HCT116 (cell line): ENCODE measurements around the gene CPNE8.

Experiments
- CEBPB ChIP-seq: IDR thresholded peaks from 2 replicates; pipeline ENCODE4 v1.6.1; 2012; ENCODE audit warnings: low read depth
- EGR1 ChIP-seq: IDR thresholded peaks from 2 replicates; pipeline ENCODE4 v1.6.1; 2012; ENCODE audit warnings: low read depth
- EZH2 ChIP-seq: fragments of 200-600 bp; sonication (generic); IDR thresholded peaks from 2 replicates; pipeline ENCODE4 v1.6.1; 2017; ENCODE audit warnings: antibody characterized with exemption, mixed run types
- EZH2phosphoT487 ChIP-seq: fragments of 200-600 bp; IDR thresholded peaks from 2 replicates; pipeline ENCODE4 v1.6.1; 2018; ENCODE audit warnings: antibody characterized with exemption, borderline replicate concordance
- POLR2A ChIP-seq: IDR thresholded peaks from 2 replicates; pipeline ENCODE4 v1.7.0; 2011; ENCODE audit warnings: borderline replicate concordance; ENCODE audit not compliant: insufficient read depth, insufficient read length; ENCODE audit errors: extremely low read depth
- POLR2AphosphoS5 ChIP-seq: IDR thresholded peaks from 2 replicates; pipeline ENCODE4 v1.6.1; 2011; ENCODE audit warnings: mild to moderate bottlenecking, low read depth, low read length, moderate library complexity
- SP1 ChIP-seq: IDR thresholded peaks from 2 replicates; pipeline ENCODE4 v1.6.1; 2012; ENCODE audit warnings: low read depth
- YY1 ChIP-seq: IDR thresholded peaks from 2 replicates; pipeline ENCODE4 v1.6.1; 2011; ENCODE audit warnings: low read length, low read depth, moderate library complexity, mild to moderate bottlenecking; ENCODE audit not compliant: insufficient replicate concordance; ENCODE audit errors: extremely low read depth
- TF ChIP-seq, protein P1 (sequence below), 3 experiments: fragments of 200-600 bp in 1 of 3; sonication (generic) in 1 of 3; IDR thresholded peaks in 2 of 3; conservative IDR thresholded peaks in 1 of 3; 2 replicates each; pipeline ENCODE4 v1.5.1; 2012 to 2017; ENCODE audit warnings: low read depth in 2 of 3, low read length in 2 of 3, antibody characterized with exemption in 1 of 3, borderline replicate concordance in 1 of 3, control low read depth in 1 of 3, mild to moderate bottlenecking in 1 of 3, mixed read lengths in 1 of 3, mixed run types in 1 of 3, moderate library complexity in 1 of 3; ENCODE audit not compliant: insufficient read depth in 1 of 3
- TF ChIP-seq, protein P2 (sequence below): IDR thresholded peaks from 2 replicates; pipeline ENCODE4 v1.6.1; 2012; ENCODE audit warnings: low read depth

DNA sequence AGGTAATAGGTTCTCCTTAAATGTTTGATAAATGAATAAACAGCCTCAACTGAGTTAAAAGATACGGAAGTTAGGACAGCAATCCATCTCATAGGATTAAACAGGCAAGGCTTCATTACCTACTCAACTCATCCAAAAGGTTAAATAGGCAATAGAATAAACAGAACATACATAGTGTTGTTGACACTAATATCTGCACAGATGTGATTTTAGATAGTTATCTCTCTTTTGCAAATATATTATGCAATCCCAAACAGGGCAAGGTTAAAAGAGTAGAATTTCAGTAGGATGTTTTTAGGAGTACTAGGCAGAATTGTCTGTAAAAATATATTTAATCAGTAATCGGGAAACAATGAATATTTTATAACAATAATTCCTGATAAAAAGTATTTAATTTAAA, 276.3 kb downstream of the CPNE8 start:
- TF ChIP-seq POLR2A = no peak
- TF ChIP-seq, protein P1, sequence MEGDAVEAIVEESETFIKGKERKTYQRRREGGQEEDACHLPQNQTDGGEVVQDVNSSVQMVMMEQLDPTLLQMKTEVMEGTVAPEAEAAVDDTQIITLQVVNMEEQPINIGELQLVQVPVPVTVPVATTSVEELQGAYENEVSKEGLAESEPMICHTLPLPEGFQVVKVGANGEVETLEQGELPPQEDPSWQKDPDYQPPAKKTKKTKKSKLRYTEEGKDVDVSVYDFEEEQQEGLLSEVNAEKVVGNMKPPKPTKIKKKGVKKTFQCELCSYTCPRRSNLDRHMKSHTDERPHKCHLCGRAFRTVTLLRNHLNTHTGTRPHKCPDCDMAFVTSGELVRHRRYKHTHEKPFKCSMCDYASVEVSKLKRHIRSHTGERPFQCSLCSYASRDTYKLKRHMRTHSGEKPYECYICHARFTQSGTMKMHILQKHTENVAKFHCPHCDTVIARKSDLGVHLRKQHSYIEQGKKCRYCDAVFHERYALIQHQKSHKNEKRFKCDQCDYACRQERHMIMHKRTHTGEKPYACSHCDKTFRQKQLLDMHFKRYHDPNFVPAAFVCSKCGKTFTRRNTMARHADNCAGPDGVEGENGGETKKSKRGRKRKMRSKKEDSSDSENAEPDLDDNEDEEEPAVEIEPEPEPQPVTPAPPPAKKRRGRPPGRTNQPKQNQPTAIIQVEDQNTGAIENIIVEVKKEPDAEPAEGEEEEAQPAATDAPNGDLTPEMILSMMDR (IDR thresholded peaks at IDR 0.05 in 2 of 3, conservative IDR thresholded peaks at IDR 0.05 in 1 of 3; ENCODE audit: borderline replicate concordance in 1 of 3, insufficient read depth in 1 of 3, low read depth in 2 of 3, low read length in 2 of 3) = no peak
- TF ChIP-seq YY1 = no peak
- no peak for TF ChIP-seq EZH2
- TF ChIP-seq, protein P2, sequence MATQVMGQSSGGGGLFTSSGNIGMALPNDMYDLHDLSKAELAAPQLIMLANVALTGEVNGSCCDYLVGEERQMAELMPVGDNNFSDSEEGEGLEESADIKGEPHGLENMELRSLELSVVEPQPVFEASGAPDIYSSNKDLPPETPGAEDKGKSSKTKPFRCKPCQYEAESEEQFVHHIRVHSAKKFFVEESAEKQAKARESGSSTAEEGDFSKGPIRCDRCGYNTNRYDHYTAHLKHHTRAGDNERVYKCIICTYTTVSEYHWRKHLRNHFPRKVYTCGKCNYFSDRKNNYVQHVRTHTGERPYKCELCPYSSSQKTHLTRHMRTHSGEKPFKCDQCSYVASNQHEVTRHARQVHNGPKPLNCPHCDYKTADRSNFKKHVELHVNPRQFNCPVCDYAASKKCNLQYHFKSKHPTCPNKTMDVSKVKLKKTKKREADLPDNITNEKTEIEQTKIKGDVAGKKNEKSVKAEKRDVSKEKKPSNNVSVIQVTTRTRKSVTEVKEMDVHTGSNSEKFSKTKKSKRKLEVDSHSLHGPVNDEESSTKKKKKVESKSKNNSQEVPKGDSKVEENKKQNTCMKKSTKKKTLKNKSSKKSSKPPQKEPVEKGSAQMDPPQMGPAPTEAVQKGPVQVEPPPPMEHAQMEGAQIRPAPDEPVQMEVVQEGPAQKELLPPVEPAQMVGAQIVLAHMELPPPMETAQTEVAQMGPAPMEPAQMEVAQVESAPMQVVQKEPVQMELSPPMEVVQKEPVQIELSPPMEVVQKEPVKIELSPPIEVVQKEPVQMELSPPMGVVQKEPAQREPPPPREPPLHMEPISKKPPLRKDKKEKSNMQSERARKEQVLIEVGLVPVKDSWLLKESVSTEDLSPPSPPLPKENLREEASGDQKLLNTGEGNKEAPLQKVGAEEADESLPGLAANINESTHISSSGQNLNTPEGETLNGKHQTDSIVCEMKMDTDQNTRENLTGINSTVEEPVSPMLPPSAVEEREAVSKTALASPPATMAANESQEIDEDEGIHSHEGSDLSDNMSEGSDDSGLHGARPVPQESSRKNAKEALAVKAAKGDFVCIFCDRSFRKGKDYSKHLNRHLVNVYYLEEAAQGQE = no peak
- TF ChIP-seq SP1 = no peak
- no peak for TF ChIP-seq EGR1
- TF ChIP-seq CEBPB = no peak
- TF ChIP-seq POLR2AphosphoS5 = no peak
- no peak for TF ChIP-seq EZH2phosphoT487
